GM18861 (cell line): Measurements from ENCODE around the gene MYCN.

Experiments
- ATAC-seq: cut with Tn5 transposase; IDR thresholded peaks from one replicate; pipeline ENCODE4 v1.9.1; 2021; ENCODE audit not compliant: unreplicated experiment

Gene MYCN

DNA sequence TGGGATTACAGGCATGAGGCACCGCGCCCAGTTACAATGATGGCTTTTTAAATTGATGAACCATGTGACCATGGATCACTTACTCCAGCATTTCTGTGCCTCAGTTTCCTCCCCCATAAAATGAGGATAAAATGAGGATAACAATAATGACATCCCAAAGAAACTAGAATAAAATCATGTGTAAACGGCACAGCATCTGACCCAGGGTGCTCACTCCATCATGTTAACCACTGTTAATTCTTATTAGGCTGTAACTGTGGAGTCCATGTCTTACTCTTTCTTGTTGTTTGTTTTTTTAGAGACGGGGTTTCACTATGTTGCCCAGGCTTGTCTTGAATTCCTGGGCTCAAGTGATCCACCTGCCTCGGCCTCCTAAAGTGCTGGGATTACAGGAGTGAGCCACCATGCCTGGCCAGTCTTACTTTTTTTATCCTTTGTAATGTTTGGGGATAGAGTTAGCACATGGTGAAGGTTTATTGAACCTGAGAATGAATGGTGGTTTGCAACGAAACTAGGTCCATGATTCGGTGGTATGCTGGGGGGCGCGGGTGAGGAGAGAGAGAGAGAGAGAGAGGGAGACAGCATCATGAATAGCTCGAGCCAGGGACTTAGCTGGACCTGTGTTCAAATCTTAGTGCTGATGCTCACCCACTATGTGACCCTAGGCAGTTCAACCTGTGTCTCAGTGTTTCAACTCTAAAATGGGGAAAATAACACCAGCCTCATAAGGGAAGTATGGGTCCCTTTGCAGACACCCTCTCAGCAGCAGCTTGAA, 52.3 kb downstream of the MYCN start:
- no peak for ATAC-seq

DNA sequence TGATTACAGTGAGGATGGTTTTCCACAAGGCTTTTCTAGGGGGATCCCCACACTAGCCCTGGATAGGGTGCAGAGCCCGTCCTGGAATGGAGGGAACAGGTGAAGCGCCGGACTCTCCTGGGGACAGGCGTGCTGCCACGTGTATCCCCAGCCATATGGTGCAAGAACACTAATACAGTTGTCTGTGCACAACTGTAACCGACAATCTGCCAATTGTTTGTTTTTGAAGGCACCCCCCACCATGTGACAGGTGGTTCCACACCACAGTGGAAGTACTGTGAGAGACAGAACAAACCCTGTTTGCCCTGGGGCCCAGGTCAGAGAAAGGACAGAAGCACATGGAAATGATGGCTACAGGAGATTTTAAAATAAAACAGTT, 52.9 kb downstream of the MYCN start:
- no peak for ATAC-seq

DNA sequence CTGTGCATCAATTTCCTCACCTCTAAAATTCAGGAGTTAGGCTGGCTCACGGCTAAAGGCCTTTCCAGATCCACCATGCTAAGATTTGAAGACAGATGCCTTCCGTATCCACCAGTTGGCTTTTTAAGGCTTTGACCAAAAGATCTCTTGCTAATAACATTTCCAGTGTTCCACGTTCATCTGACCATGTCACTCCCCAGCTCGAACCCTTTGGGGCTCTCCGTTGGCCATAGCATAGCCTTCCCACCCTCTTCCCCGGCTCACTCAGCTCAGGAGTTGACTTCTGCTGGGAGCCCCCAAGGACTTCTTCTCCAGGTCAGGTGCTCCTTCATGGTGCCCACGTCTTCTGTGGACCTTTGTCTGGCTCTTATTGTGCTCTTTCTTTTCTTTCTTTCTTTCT, 53.3 kb downstream of the MYCN start:
- ATAC-seq, result no peak

DNA sequence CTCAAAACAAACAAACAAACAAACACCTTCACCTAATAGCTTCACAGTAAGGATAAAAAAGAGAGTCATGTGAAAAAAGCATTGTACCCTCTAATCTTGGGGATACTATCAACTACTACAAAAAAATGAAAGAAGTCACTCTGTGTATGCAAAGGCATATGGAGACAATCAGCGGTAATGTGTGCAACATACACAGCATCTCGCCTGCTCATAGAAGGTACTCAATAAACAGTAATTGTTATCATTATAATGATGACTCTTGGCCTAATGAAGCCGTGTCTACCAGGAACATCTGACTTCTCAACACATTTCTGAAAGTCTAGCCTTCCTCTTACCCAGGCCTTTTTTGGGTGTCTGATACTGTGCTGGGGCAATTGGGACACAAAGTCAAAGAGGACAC, 55.3 kb downstream of the MYCN start:
- ATAC-seq, result no peak
